Measurements from ENCODE around the gene PTER. TPM values are rescaled to one million over a fixed set of nuclear protein-coding genes. Genes with fewer than 3 reads are reported as not detected.

The PTER gene
- total RNA-seq, 6 experiments from 2014 or later = 8.5 to 31.8 (median 12.2) TPM

GRCh38 chr10:16509996-16510395, 73.2 kb downstream of the PTER start:
- Histone ChIP-seq H3K9me3 (no peaks in the 10 kb centered on the region), H3K27ac (no peak overlapping the region), H3K27me3 (no peaks in the 10 kb centered on the region), H3K4me1 (no peaks in the 10 kb centered on the region), H3K36me3 (peaks cover 0 to 5% (median 0%) of the 10 kb centered on the region in 4 donors), H3K4me3 (no peak overlapping the region)
- DNase-seq (no peak), ATAC-seq (no peak)
- TF ChIP-seq CTCF (IDR thresholded peaks at IDR 0.05) (no peak), POLR2A (IDR thresholded peaks at IDR 0.05) (no peak)
- intact Hi-C loops (cut with DNase I) = no loop called here
- WGBS (ENCODE audit: insufficient coverage, low coverage, low lambda C conversion rate, missing lambda C conversion rate) = 80% methylated on average over 5 of the region's 5 CpGs

GRCh38 chr10:16510843-16511242, 74.0 kb downstream of the PTER start:
- TF ChIP-seq POLR2A (IDR thresholded peaks at IDR 0.05) = no peak
- no peak for TF ChIP-seq CTCF (IDR thresholded peaks at IDR 0.05)
- Histone ChIP-seq H3K4me1 (no peaks in the 10 kb centered on the region), H3K27me3 (no peaks in the 10 kb centered on the region), H3K9me3 (no peaks in the 10 kb centered on the region), H3K27ac (no peak overlapping the region), H3K36me3 (peaks cover 0 to 5% (median 0%) of the 10 kb centered on the region in 4 donors), H3K4me3 (no peak overlapping the region)
- intact Hi-C loops (cut with DNase I) = no loop called here
- ATAC-seq (no peak), DNase-seq (no peak)
- 89% methylated on average over 9 of the region's 9 CpGs for WGBS (ENCODE audit: insufficient coverage, low coverage, low lambda C conversion rate, missing lambda C conversion rate)

- DNase-seq = no peak
- TF ChIP-seq POLR2A (IDR thresholded peaks at IDR 0.05) = no peak
- no peak for TF ChIP-seq CTCF (IDR thresholded peaks at IDR 0.05)
These were observed 82.0 kb downstream of the PTER start for GRCh38 chr10:16518822-16519221.

GRCh38 chr10:16519250-16519907, 82.6 kb downstream of the PTER start:
- H3K4me1 ChIP-seq = peaks cover 0 to 11% (median 0%) of the 10 kb centered on the region in 4 donors
- H3K27me3 ChIP-seq = peaks cover 0 to 6% of the 10 kb centered on the region in 2 donors
- DNase-seq (no peak), ATAC-seq (no peak)
- intact Hi-C loops (cut with DNase I) = no loop called here
- 40% methylated on average over 15 of the region's 31 CpGs for WGBS (ENCODE audit: insufficient coverage, low coverage, low lambda C conversion rate, missing lambda C conversion rate)
- H3K27ac ChIP-seq = no peak overlapping the region
- TF ChIP-seq POLR2A (IDR thresholded peaks at IDR 0.05) (no peak), CTCF (IDR thresholded peaks at IDR 0.05) (no peak)
- no peaks in the 10 kb centered on the region for H3K9me3 ChIP-seq
- no peaks in the 10 kb centered on the region for H3K36me3 ChIP-seq
- H3K4me3 ChIP-seq = no peak overlapping the region

More at GRCh38 chr10:16518822-16519221, 82.0 kb downstream of the PTER start:
- Histone ChIP-seq H3K27ac (no peak overlapping the region), H3K4me3 (no peak overlapping the region), H3K36me3 (no peaks in the 10 kb centered on the region), H3K9me3 (no peaks in the 10 kb centered on the region), H3K4me1 (peaks cover 0 to 11% (median 0%) of the 10 kb centered on the region in 4 donors), H3K27me3 (peaks cover 0 to 6% of the 10 kb centered on the region in 2 donors)
- WGBS (ENCODE audit: insufficient coverage, low coverage, low lambda C conversion rate, missing lambda C conversion rate) = 85% methylated on average over 4 of the region's 4 CpGs
- no peak for ATAC-seq
- intact Hi-C loops (cut with DNase I) = no loop called here
